GM23338 (cell line): ENCODE results near the gene PRDX6. TPM values are rescaled to one million over a fixed set of nuclear protein-coding genes. Genes with fewer than 3 reads are reported as not detected.

Experiments used
- ATAC-seq: fragments of 200-7000 bp; cut with Tn5 transposase; 3 replicates; pipeline ENCODE4 v1.9.1; 2020
- DNase-seq: peaks from one replicate; pipeline ENCODE4 v3.0.0-alpha.2; 2015; ENCODE audit warnings: low spot score
- H2AFZ ChIP-seq: fragments of 200-600 bp; sonication (generic); 2 replicates; pipeline ENCODE4 v1.8.0; 2016; ENCODE audit warnings: antibody characterized with exemption, mild to moderate bottlenecking, moderate library complexity
- H3F3A ChIP-seq: fragments of 200-600 bp; sonication (generic); replicated peaks from 2 replicates; pipeline ENCODE4 v1.8.0; 2017; ENCODE audit warnings: antibody characterized with exemption, mixed run types, low read depth
- H3K27ac ChIP-seq: fragments of 200-600 bp; sonication (generic); 2 replicates; pipeline ENCODE4 v1.6.1; 2016; ENCODE audit warnings: low read depth
- H3K27me3 ChIP-seq: fragments of 200-600 bp; sonication (generic); 2 replicates; pipeline ENCODE4 v1.8.0; 2016; ENCODE audit warnings: mild to moderate bottlenecking, mixed run types, moderate library complexity; ENCODE audit not compliant: insufficient read depth
- H3K36me3 ChIP-seq: fragments of 200-600 bp; sonication (generic); 2 replicates; pipeline ENCODE4 v1.8.0; 2016; ENCODE audit warnings: mild to moderate bottlenecking; ENCODE audit not compliant: insufficient read depth
- H3K4me1 ChIP-seq: fragments of 200-600 bp; sonication (generic); 2 replicates; pipeline ENCODE4 v1.8.0; 2016; ENCODE audit warnings: mild to moderate bottlenecking, moderate library complexity; ENCODE audit not compliant: insufficient read depth
- H3K4me2 ChIP-seq: fragments of 200-600 bp; sonication (generic); 2 replicates; pipeline ENCODE4 v1.7.1; 2017; ENCODE audit warnings: mixed run types
- H3K4me3 ChIP-seq: fragments of 200-600 bp; sonication (generic); 2 replicates; pipeline ENCODE4 v1.6.1; 2016; ENCODE audit warnings: mixed run types
- H3K79me2 ChIP-seq: fragments of 200-600 bp; sonication (generic); replicated peaks from 2 replicates; pipeline ENCODE4 v1.8.0; 2017; ENCODE audit warnings: mild to moderate bottlenecking; ENCODE audit not compliant: insufficient read depth
- H3K9me2 ChIP-seq: fragments of 200-600 bp; sonication (generic); 2 replicates; pipeline ENCODE4 v1.8.0; 2017; ENCODE audit not compliant: insufficient read depth
- H4K20me1 ChIP-seq: fragments of 200-600 bp; sonication (generic); replicated peaks from 2 replicates; pipeline ENCODE4 v1.8.0; 2017; ENCODE audit warnings: mild to moderate bottlenecking; ENCODE audit not compliant: insufficient read depth
- H3K27ac Mint-ChIP-seq: 2 replicates; pipeline ENCODE4 v1.8.0; 2020; ENCODE audit warnings: inconsistent platforms, mild to moderate bottlenecking, moderate library complexity, mixed read lengths
- H3K27me3 Mint-ChIP-seq: 3 replicates; pipeline ENCODE4 v1.8.0; 2022; ENCODE audit warnings: low read depth, mild to moderate bottlenecking, moderate library complexity, mixed read lengths, inconsistent platforms; ENCODE audit not compliant: insufficient read depth, poor library complexity
- H3K36me3 Mint-ChIP-seq: 3 replicates; pipeline ENCODE4 v1.8.0; 2021; ENCODE audit warnings: low read depth, mild to moderate bottlenecking, inconsistent platforms, moderate library complexity, mixed read lengths
- H3K4me1 Mint-ChIP-seq: 3 replicates; pipeline ENCODE4 v1.8.0; 2020; ENCODE audit warnings: mild to moderate bottlenecking, inconsistent platforms, mixed read lengths
- H3K4me3 Mint-ChIP-seq: 3 replicates; pipeline ENCODE4 v1.8.0; 2021; ENCODE audit warnings: moderate library complexity, mild to moderate bottlenecking, inconsistent platforms, mixed read lengths
- H3K9me3 Mint-ChIP-seq: 3 replicates; pipeline ENCODE4 v1.8.0; 2020; ENCODE audit warnings: moderate library complexity, mild to moderate bottlenecking, inconsistent platforms, mixed read lengths
- CREB1 ChIP-seq: fragments of 250-450 bp; sonication (Bioruptor Pico); IDR thresholded peaks from 2 replicates; pipeline ENCODE4 v1.5.0; 2020; ENCODE audit warnings: low read depth, mild to moderate bottlenecking, moderate library complexity
- EZH2phosphoT487 ChIP-seq: fragments of 200-600 bp; sonication (generic); IDR thresholded peaks from one replicate; pipeline ENCODE4 v1.8.1; 2018; ENCODE audit warnings: antibody characterized with exemption; ENCODE audit not compliant: unreplicated experiment
- JUNB ChIP-seq: IDR thresholded peaks from one replicate; pipeline ENCODE4 v1.6.1; 2016; ENCODE audit warnings: antibody characterized with exemption; ENCODE audit not compliant: unreplicated experiment
- REST ChIP-seq: IDR thresholded peaks from one replicate; pipeline ENCODE4 v1.6.1; 2018; ENCODE audit warnings: antibody characterized with exemption; ENCODE audit not compliant: unreplicated experiment
- ZNF331 ChIP-seq: fragments of 250-450 bp; sonication (Bioruptor Pico); IDR thresholded peaks from 2 replicates; pipeline ENCODE4 v1.5.0; 2020; ENCODE audit warnings: low read depth, mild to moderate bottlenecking, moderate library complexity
- ZNF462 ChIP-seq: fragments of 250-450 bp; sonication (Bioruptor Pico); IDR thresholded peaks from 2 replicates; pipeline ENCODE4 v1.5.0; 2020; ENCODE audit warnings: mild to moderate bottlenecking, moderate library complexity
- polyA plus RNA-seq: library from polyadenylated mRNA; unstranded; fragments of >200 nt; fragmentation: Nextera tagmentation; extraction: Ambion mirVana; gene quantifications from 2 replicates; pipeline ENCODE4 v1.2.1, GENCODE V29; 2016
- total RNA-seq: library from RNA; depleted of rRNA; stranded (reverse); fragments of >200 nt; shearing (Covaris generic); gene quantifications from 2 replicates; pipeline ENCODE4 v1.2.3, GENCODE V29; 2014
- TF ChIP-seq, protein P1 (sequence below), 2 experiments: fragments of 200-600 bp in 1 of 2; sonication (generic) in 1 of 2; conservative IDR thresholded peaks; 2 replicates each; pipeline versions ENCODE4 v1.5.1 to v1.6.1; 2016 to 2017; ENCODE audit warnings: antibody characterized with exemption in 2 of 2, low read depth in 2 of 2, mild to moderate bottlenecking in 2 of 2, moderate library complexity in 1 of 2
- TF ChIP-seq, protein P2 (sequence below): IDR thresholded peaks from 2 replicates; pipeline ENCODE4 v1.6.1; 2016; ENCODE audit warnings: antibody characterized with exemption

PRDX6 gene
- total and polyA plus RNA-seq, 2 experiments from 2014 or later, result 516 to 746 TPM

GRCh38 chr1:173445164-173445563 lies 32.0 kb upstream of the PRDX6 start (continued):
- TF ChIP-seq, protein P1, sequence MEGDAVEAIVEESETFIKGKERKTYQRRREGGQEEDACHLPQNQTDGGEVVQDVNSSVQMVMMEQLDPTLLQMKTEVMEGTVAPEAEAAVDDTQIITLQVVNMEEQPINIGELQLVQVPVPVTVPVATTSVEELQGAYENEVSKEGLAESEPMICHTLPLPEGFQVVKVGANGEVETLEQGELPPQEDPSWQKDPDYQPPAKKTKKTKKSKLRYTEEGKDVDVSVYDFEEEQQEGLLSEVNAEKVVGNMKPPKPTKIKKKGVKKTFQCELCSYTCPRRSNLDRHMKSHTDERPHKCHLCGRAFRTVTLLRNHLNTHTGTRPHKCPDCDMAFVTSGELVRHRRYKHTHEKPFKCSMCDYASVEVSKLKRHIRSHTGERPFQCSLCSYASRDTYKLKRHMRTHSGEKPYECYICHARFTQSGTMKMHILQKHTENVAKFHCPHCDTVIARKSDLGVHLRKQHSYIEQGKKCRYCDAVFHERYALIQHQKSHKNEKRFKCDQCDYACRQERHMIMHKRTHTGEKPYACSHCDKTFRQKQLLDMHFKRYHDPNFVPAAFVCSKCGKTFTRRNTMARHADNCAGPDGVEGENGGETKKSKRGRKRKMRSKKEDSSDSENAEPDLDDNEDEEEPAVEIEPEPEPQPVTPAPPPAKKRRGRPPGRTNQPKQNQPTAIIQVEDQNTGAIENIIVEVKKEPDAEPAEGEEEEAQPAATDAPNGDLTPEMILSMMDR (conservative IDR thresholded peaks at IDR 0.05; ENCODE audit: low read depth in 2 of 2), result no peak

DNA sequence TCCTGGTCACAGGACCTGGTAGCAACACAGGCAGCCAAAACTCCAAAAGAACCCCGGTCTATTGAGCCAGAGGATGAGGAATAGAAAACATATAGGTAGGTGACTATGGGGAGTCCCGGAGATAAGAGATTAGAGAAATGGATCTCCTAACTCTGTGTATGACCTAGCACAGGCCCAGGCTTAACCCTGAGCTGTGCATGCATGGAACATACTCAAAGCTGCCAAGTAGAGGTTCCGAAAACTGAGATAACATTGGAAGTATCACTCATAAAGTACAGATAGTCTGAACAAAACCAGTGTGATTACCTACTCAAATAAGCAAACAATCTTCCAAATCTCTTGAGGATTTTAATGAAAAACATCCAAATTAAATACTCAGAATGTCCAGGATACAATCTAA lies 31.5 kb upstream of the PRDX6 start:
- H3K27ac Mint-ChIP-seq, result no peak overlapping the region
- peak overlapping the region; percentile 73 for H3K27ac ChIP-seq
- peak overlapping the region; percentile 31; the same call in 1 of the 2 replicates for H3K4me2 ChIP-seq

More for the DNA sequence above, 31.5 kb upstream of the PRDX6 start:
- Histone ChIP-seq H3K9me2 (no peaks in the 10 kb centered on the region; the same call in 1 of the 2 replicates), H3K4me1 (peaks cover 44% of the 10 kb centered on the region), H2AFZ (no peak overlapping the region), H3K27me3 (no peaks in the 10 kb centered on the region), H3F3A (0 out of 2 replicates have a peak, but pooled peaks cover 6% of the 10 kb centered on the region), H3K79me2 (peaks cover 38% of the 10 kb centered on the region), H4K20me1 (no peaks in the 10 kb centered on the region), H3K36me3 (peaks cover 15% of the 10 kb centered on the region), H3K4me3 (no peak overlapping the region)
- Mint-ChIP-seq H3K36me3 (peaks cover 56% of the 10 kb centered on the region), H3K9me3 (peaks cover 33% of the 10 kb centered on the region), H3K4me1 (peaks cover 29% of the 10 kb centered on the region), H3K27me3 (peaks cover 3% of the 10 kb centered on the region), H3K4me3 (no peak overlapping the region)
- TF ChIP-seq REST (no peak), EZH2phosphoT487 (no peak), JUNB (no peak), CREB1 (CRISPR knock-in tag) (no peak), ZNF331 (no peak), ZNF462 (CRISPR knock-in tag) (no peak)
- TF ChIP-seq, protein P2, sequence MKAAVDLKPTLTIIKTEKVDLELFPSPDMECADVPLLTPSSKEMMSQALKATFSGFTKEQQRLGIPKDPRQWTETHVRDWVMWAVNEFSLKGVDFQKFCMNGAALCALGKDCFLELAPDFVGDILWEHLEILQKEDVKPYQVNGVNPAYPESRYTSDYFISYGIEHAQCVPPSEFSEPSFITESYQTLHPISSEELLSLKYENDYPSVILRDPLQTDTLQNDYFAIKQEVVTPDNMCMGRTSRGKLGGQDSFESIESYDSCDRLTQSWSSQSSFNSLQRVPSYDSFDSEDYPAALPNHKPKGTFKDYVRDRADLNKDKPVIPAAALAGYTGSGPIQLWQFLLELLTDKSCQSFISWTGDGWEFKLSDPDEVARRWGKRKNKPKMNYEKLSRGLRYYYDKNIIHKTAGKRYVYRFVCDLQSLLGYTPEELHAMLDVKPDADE, result no peak
- no peak for DNase-seq
- no peak for ATAC-seq
